B cell (primary cell): ENCODE results near the gene SDC4. TPM values are rescaled to one million over a fixed set of nuclear protein-coding genes. Genes with fewer than 3 reads are reported as not detected.

ENCODE experiments used
- ATAC-seq: fragments of 200-7000 bp; cut with Tn5 transposase; one replicate; pipeline ENCODE4 v1.10.0; 2021; ENCODE audit warnings: low read depth, mild to moderate bottlenecking, moderate number of reproducible peaks, moderate library complexity
- CTCF ChIA-PET: fragments of 350-600 bp; sonication (Branson Sonifier 250); formaldehyde crosslinking; loops from one replicate; lab custom pipeline; 2021; ENCODE audit warnings: antibody characterized with exemption, inconsistent platforms; lab: Charles Lee
- POLR2A ChIA-PET: fragments of 350-600 bp; sonication (Branson Sonifier 250); formaldehyde crosslinking; loops from one replicate; lab custom pipeline; 2021; ENCODE audit warnings: antibody characterized with exemption; lab: Charles Lee
- DNase-seq: peaks from one replicate; pipeline ENCODE4 v3.0.0; 2013
- H2AFZ ChIP-seq: 2 replicates; pipeline ENCODE4 v1.6.1; 2012; ENCODE audit warnings: mild to moderate bottlenecking, low read depth, low read length; ENCODE audit not compliant: insufficient read depth, poor library complexity, severe bottlenecking
- H3K27ac ChIP-seq, 2 donors: 1 replicate in 1 of 2; 2 replicates in 1 of 2; pipeline ENCODE4 v1.5.1; 2012 to 2013; ENCODE audit warnings: low read length in 2 of 2, mild to moderate bottlenecking in 2 of 2, moderate library complexity in 1 of 2
- H3K27me3 ChIP-seq, 4 experiments: fragments of 200-600 bp in 1 of 4; sonication (generic) in 1 of 4; replicated peaks in 1 of 4; 1 replicate in 2 of 4; 2 replicates in 2 of 4; pipeline versions ENCODE4 v1.6.1 to v1.7.0; 2013 to 2016; ENCODE audit warnings: low read length in 3 of 4, mild to moderate bottlenecking in 2 of 4, mixed read lengths in 1 of 4, moderate library complexity in 1 of 4; ENCODE audit not compliant: insufficient read depth in 4 of 4, control insufficient read depth in 3 of 4; ENCODE audit errors: control extremely low read depth in 1 of 4
- H3K36me3 ChIP-seq, 2 experiments: replicated peaks in 1 of 2; 1 replicate in 1 of 2; 2 replicates in 1 of 2; pipeline versions ENCODE4 v1.6.1 to v1.7.1; 2013; ENCODE audit warnings: low read length in 1 of 2; ENCODE audit not compliant: insufficient read depth in 2 of 2, control insufficient read depth in 1 of 2; ENCODE audit errors: control extremely low read depth in 1 of 2, extremely low read depth in 1 of 2
- H3K4me1 ChIP-seq, 2 donors: fragments of 200-600 bp in 1 of 2; sonication (generic) in 1 of 2; 1 replicate in 1 of 2; 2 replicates in 1 of 2; pipeline versions ENCODE4 v1.5.1 to v1.6.1; 2013 to 2017; ENCODE audit warnings: low read length in 2 of 2; ENCODE audit not compliant: control insufficient read depth in 2 of 2, insufficient read depth in 2 of 2
- H3K4me2 ChIP-seq: replicated peaks from 2 replicates; pipeline ENCODE3; 2012; ENCODE audit warnings: mild to moderate bottlenecking, low read depth, low read length; ENCODE audit not compliant: poor library complexity, severe bottlenecking
- H3K4me3 ChIP-seq, 5 experiments: fragments of 200-600 bp in 1 of 5; sonication (generic) in 1 of 5; 1 replicate in 3 of 5; 2 replicates in 2 of 5; pipeline versions ENCODE4 v1.5.1 to v1.7.0; 2011 to 2016; ENCODE audit warnings: low read length in 4 of 5, mild to moderate bottlenecking in 4 of 5, low read depth in 2 of 5, control low read depth in 1 of 5, moderate library complexity in 1 of 5; ENCODE audit not compliant: insufficient read depth in 1 of 5; ENCODE audit errors: control extremely low read depth in 1 of 5, extremely low read depth in 1 of 5
- H3K79me2 ChIP-seq: fragments of 200-600 bp; sonication (generic); one replicate; pipeline ENCODE4 v1.6.0; 2016; ENCODE audit warnings: low read length; ENCODE audit not compliant: control insufficient read depth, insufficient read depth
- H3K9ac ChIP-seq: fragments of 200-600 bp; sonication (generic); 2 replicates; pipeline ENCODE4 v1.6.1; 2017; ENCODE audit warnings: mild to moderate bottlenecking, low read length, moderate library complexity
- H3K9me3 ChIP-seq, 3 donors: one replicate each; pipeline versions ENCODE4 v1.6.1 to v1.7.1; 2013; ENCODE audit warnings: low read length in 2 of 3; ENCODE audit not compliant: control insufficient read depth in 2 of 3, insufficient read depth in 1 of 3; ENCODE audit errors: control extremely low read depth in 1 of 3
- H4K20me1 ChIP-seq: 2 replicates; pipeline ENCODE4 v1.6.0; 2012; ENCODE audit warnings: mild to moderate bottlenecking, low read length; ENCODE audit not compliant: insufficient read depth, control insufficient read depth, poor library complexity, severe bottlenecking
- H3K27ac Mint-ChIP-seq: one replicate; pipeline ENCODE4 v1.8.0; 2021; ENCODE audit warnings: mixed read lengths
- H3K27me3 Mint-ChIP-seq: one replicate; pipeline ENCODE4 v1.8.0; 2021; ENCODE audit warnings: mixed read lengths
- H3K4me1 Mint-ChIP-seq: one replicate; pipeline ENCODE4 v1.8.0; 2021; ENCODE audit warnings: mixed read lengths
- H3K4me3 Mint-ChIP-seq: one replicate; pipeline ENCODE4 v1.8.0; 2021; ENCODE audit warnings: mixed read lengths
- H3K9me3 Mint-ChIP-seq: one replicate; pipeline ENCODE4 v1.8.0; 2022; ENCODE audit warnings: mixed read lengths; ENCODE audit not compliant: insufficient read depth
- CTCF ChIP-seq: fragments of 200-600 bp; IDR thresholded peaks from one replicate; pipeline ENCODE4 v1.8.0; 2022; ENCODE audit warnings: antibody characterized with exemption, mild to moderate bottlenecking
- EZH2 ChIP-seq: IDR thresholded peaks from 2 replicates; pipeline ENCODE4 v1.6.1; 2012; ENCODE audit warnings: borderline replicate concordance, low read depth, mild to moderate bottlenecking, moderate library complexity, low read length; ENCODE audit not compliant: insufficient read depth, poor library complexity, severe bottlenecking
- WGBS: methylation state at CpG from one replicate; pipeline ENCODE4 v1.1.5; 2013; ENCODE audit warnings: missing lambda C conversion rate; ENCODE audit not compliant: insufficient coverage; 5-methylcytosine and 5-hydroxymethylcytosine counted together
- intact Hi-C: fragments of 100-400 bp; cut with micrococcal nuclease; formaldehyde crosslinking; loops from one replicate; pipeline ENCODE4 v1.10.0; 2022
- polyA plus RNA-seq: library from polyadenylated mRNA; depleted of rRNA; stranded (reverse); fragments of >200 nt; gene quantifications from 2 replicates; pipeline ENCODE4 v1.2.3, GENCODE V29; 2012
- total RNA-seq, 2 donors: library from RNA; stranded (reverse); fragments of 120-200 nt in 1 of 2; gene quantifications; 1 replicate in 1 of 2; 2 replicates in 1 of 2; pipeline versions ENCODE4 v1.2.3 to v1.2.4, GENCODE V29; 2013 to 2022

SDC4 gene
- total and polyA plus RNA-seq, 2 donors (not counting 1 experiment from before 2014, with no cell fraction given): 0.04 TPM; not detected in 1

DNA sequence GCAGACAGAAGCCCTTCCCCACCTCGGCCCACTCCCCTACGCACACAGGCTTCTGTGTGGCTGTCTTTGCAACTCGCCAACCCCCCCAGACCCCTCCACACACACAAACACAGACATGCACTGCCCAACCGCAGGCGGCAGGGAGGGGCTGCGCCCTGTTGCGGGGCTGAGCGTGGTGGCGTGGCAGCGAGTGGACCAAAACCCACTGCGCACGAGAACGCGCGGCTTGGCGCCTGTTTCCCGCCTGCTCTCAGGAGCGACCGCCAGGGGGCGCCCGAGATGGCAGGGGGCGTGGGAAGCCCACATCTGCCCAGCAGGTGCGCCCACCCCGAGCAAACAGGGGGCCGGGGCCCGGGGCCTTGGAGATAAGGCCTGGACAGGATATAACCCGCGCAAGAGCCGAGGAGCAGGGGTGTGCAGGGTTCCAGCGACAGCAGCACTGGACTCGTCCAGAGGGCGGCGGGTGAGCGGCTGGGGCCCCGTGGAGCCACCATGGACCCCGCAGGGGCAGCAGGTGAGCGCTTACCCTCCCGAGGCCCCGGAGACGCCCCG, 41.7 kb downstream of the SDC4 start, which contains the start of gene RBPJL:
Gene RBPJL, plus strand, starts transcription at position 410 of the 552 bp plus-strand sequence. Its CDS starts 83 bp downstream, at position 493.
- ATAC-seq (peak; percentile 17), DNase-seq (peak; percentile 58)
- intact Hi-C loops: loop anchor here (1.0 kb wide), 1 partner anchor 465 kb away; no protein-coding TSS in a partner anchor
- ChIA-PET CTCF (interaction anchor here (0.8 to 2.3 kb wide), 3 partner anchors 13 to 464 kb away, joined by 3 to 13 read pairs (median 5); no protein-coding TSS in a partner anchor), POLR2A (no interaction called here)
- H3K27ac ChIP-seq: no peak within 1 kb of the TSS
- peak within 1 kb of the TSS; percentile 22 for H3K4me2 ChIP-seq
- H3K9me3 ChIP-seq: peaks cover 0 to 5% (median 0%) of the 10 kb centered on the region in 3 donors
- 25% methylated on average over 38 of the region's 41 CpGs for WGBS
- no peak within 1 kb of the TSS for H3K4me3 Mint-ChIP-seq
- no peak within 1 kb of the TSS for H3K4me3 ChIP-seq
- H4K20me1 ChIP-seq: no peaks in the 10 kb centered on the region
- H3K4me1 Mint-ChIP-seq: peaks cover 5% of the 10 kb centered on the region
- H3K4me1 ChIP-seq: peaks cover 5 to 6% of the 10 kb centered on the region in 2 donors
- H3K36me3 ChIP-seq: no peaks in the 10 kb centered on the region
- H2AFZ ChIP-seq: no peak within 1 kb of the TSS
- H3K27ac Mint-ChIP-seq: peak within 1 kb of the TSS; percentile 53
- no peak within 1 kb of the TSS for H3K9ac ChIP-seq
- H3K27me3 Mint-ChIP-seq: peaks cover 62% of the 10 kb centered on the region
- no peaks in the 10 kb centered on the region for H3K79me2 ChIP-seq
- no peaks in the 10 kb centered on the region for H3K9me3 Mint-ChIP-seq
- H3K27me3 ChIP-seq: peaks cover 0 to 53% (median 5%) of the 10 kb centered on the region in 4 experiments
- TF ChIP-seq CTCF (peak; percentile 88), EZH2 (no peak)

GRCh38 chr20:45305262-45305661, 43.0 kb downstream of the SDC4 start:
- Histone ChIP-seq H4K20me1 (no peaks in the 10 kb centered on the region), H3K36me3 (no peaks in the 10 kb centered on the region), H3K9ac (no peak overlapping the region), H3K4me1 (peaks cover 3 to 4% of the 10 kb centered on the region in 2 donors), H3K79me2 (no peaks in the 10 kb centered on the region), H2AFZ (no peak overlapping the region), H3K27me3 (peaks cover 0 to 52% (median 5%) of the 10 kb centered on the region in 4 experiments), H3K9me3 (peaks cover 0 to 4% (median 0%) of the 10 kb centered on the region in 3 donors), H3K27ac (no peak overlapping the region), H3K4me2 (no peak overlapping the region), H3K4me3 (no peak overlapping the region)
- Mint-ChIP-seq H3K4me3 (no peak overlapping the region), H3K4me1 (no peaks in the 10 kb centered on the region), H3K27ac (no peak overlapping the region), H3K27me3 (peaks cover 57% of the 10 kb centered on the region), H3K9me3 (no peaks in the 10 kb centered on the region)
- intact Hi-C loops: no loop called here
- ATAC-seq (no peak), DNase-seq (no peak)
- WGBS: 100% methylated on average over 1 of the region's 4 CpGs
- TF ChIP-seq CTCF: no peak
- no peak for TF ChIP-seq EZH2
- CTCF ChIA-PET: interaction anchor here (0.6 to 5.8 kb wide), 7 partner anchors 9 to 466 kb away, joined by 3 to 52 read pairs (median 5); no protein-coding TSS in a partner anchor
- POLR2A ChIA-PET: no interaction called here
